K562 (cell line): Measurements from ENCODE around the gene AAGAB. TPM values are rescaled to one million over a fixed set of nuclear protein-coding genes. Genes with fewer than 3 reads are reported as not detected.

Experiments
- ATAC-seq: fragments of 200-7000 bp; cut with Tn5 transposase; 3 replicates; pipeline ENCODE4 v1.9.1; 2020; ENCODE audit warnings: moderate library complexity
- BruUV-seq: library from RNA; stranded (reverse); fragments of 400-500 nt; replicated peaks from 2 replicates; lab custom pipeline; 2021; lab: Mats Ljungman, UMichigan
- CTCF ChIA-PET: fragments of 300-600 bp; formaldehyde crosslinking; extraction: SDS; loops from one replicate; lab custom pipeline; 2021; ENCODE audit warnings: low intra/inter-chr PET ratio; lab: Yijun Ruan, JAX
- POLR2A ChIA-PET: fragments of 300-600, 350-650 bp; sonication (Branson Sonifier 250); formaldehyde crosslinking; extraction: SDS; loops from one replicate; lab custom pipeline; 2021; ENCODE audit warnings: antibody characterized with exemption, inconsistent platforms; lab: Yijun Ruan, JAX
- DNase-seq, 4 experiments: peaks; one replicate each; pipeline versions ENCODE4 v3.0.0 to v3.0.0-alpha.2; 2011 to 2018; ENCODE audit warnings: low spot score in 3 of 4, mixed read lengths in 3 of 4; ENCODE audit errors: extremely low read depth in 1 of 4
- FAIRE-seq: peaks from 2 replicates; lab custom pipeline; 2011; peaks lifted over from hg19 to GRCh38; lab: Jason Lieb, UNC
- H2AFZ ChIP-seq: 2 replicates; pipeline ENCODE4 v1.6.0; 2011; ENCODE audit warnings: low read depth, low read length, control low read depth, inconsistent platforms
- H3K27ac ChIP-seq: fragments of 200-600 bp; 3 replicates; pipeline ENCODE4 v1.8.0; 2011; ENCODE audit warnings: low read depth, mild to moderate bottlenecking, control low read depth, inconsistent platforms, low read length, moderate library complexity, mixed read lengths; ENCODE audit errors: extremely low read depth
- H3K27me3 ChIP-seq, 2 experiments: fragments of 300-600 bp in 1 of 2; 2 replicates in 1 of 2; 3 replicates in 1 of 2; pipeline versions ENCODE4 v1.6.0 to v1.8.0; 2011; ENCODE audit warnings: inconsistent platforms in 2 of 2, low read length in 2 of 2, mild to moderate bottlenecking in 1 of 2, mixed read lengths in 1 of 2, moderate library complexity in 1 of 2; ENCODE audit not compliant: control insufficient read depth in 2 of 2, insufficient read depth in 2 of 2
- H3K36me3 ChIP-seq: fragments of 300-600 bp; 3 replicates; pipeline ENCODE4 v1.8.0; 2011; ENCODE audit warnings: mild to moderate bottlenecking, low read length, inconsistent platforms; ENCODE audit not compliant: control insufficient read depth, insufficient read depth
- H3K4me1 ChIP-seq, 2 experiments: fragments of 200-600 bp in 1 of 2; replicated peaks in 1 of 2; 2 replicates in 1 of 2; 3 replicates in 1 of 2; pipeline versions ENCODE4 v1.5.1 to v1.8.0; 2011; ENCODE audit warnings: inconsistent platforms in 2 of 2, low read length in 2 of 2, mild to moderate bottlenecking in 1 of 2, mixed read lengths in 1 of 2, moderate library complexity in 1 of 2; ENCODE audit not compliant: control insufficient read depth in 2 of 2, insufficient read depth in 2 of 2
- H3K4me2 ChIP-seq: 2 replicates; pipeline ENCODE4 v1.6.1; 2011; ENCODE audit warnings: low read length, control low read depth, inconsistent platforms, mixed read lengths; ENCODE audit not compliant: insufficient read depth
- H3K4me3 ChIP-seq: fragments of 200-600 bp; sonication (generic), shearing (Covaris generic); 2 replicates; pipeline ENCODE4 v1.5.1; 2016; ENCODE audit warnings: control low read depth, inconsistent platforms
- H3K79me2 ChIP-seq: fragments of 200-600 bp; 3 replicates; pipeline ENCODE4 v1.8.0; 2011; ENCODE audit warnings: low read length, inconsistent platforms; ENCODE audit not compliant: control insufficient read depth, insufficient read depth
- H3K9ac ChIP-seq, 2 experiments: 2 replicates each; pipeline versions ENCODE4 v1.6.0 to v1.6.1; 2011; ENCODE audit warnings: low read depth in 2 of 2, low read length in 2 of 2, control low read depth in 1 of 2, inconsistent platforms in 1 of 2, mild to moderate bottlenecking in 1 of 2, mixed read lengths in 1 of 2; ENCODE audit not compliant: insufficient read depth in 1 of 2
- H3K9me1 ChIP-seq: one replicate; pipeline ENCODE4 v1.6.0; 2011; ENCODE audit warnings: inconsistent platforms, mild to moderate bottlenecking, low read length, moderate library complexity; ENCODE audit not compliant: control insufficient read depth, insufficient read depth
- H3K9me3 ChIP-seq: replicated peaks from 2 replicates; pipeline ENCODE4 v1.5.1; 2011; ENCODE audit warnings: low read depth, low read length, inconsistent platforms; ENCODE audit not compliant: control insufficient read depth, insufficient read depth
- H4K20me1 ChIP-seq: replicated peaks from 2 replicates; pipeline ENCODE4 v1.6.1; 2011; ENCODE audit warnings: low read length, inconsistent platforms, mixed read lengths; ENCODE audit not compliant: control insufficient read depth, insufficient read depth
- KDM1A ChIP-seq, 2 experiments: fragments of 450-650 bp; IDR thresholded peaks; 2 replicates each; pipeline ENCODE4 v1.6.1; 2016; ENCODE audit warnings: mild to moderate bottlenecking in 2 of 2
- RCOR1 ChIP-seq, 2 experiments: IDR thresholded peaks; 2 replicates each; pipeline ENCODE4 v1.6.1; 2012; ENCODE audit warnings: low read depth in 2 of 2, low read length in 2 of 2, borderline replicate concordance in 1 of 2, improper control_type of control experiment in 1 of 2
- REST ChIP-seq, 2 experiments: fragments of 450-650 bp; formaldehyde crosslinking in 1 of 2; IDR thresholded peaks; 2 replicates each; pipeline versions ENCODE4 v1.4.0 to v1.6.1; 2014 to 2020; ENCODE audit warnings: mild to moderate bottlenecking in 2 of 2, borderline replicate concordance in 1 of 2, low read depth in 1 of 2
- SMC3 ChIP-seq: conservative IDR thresholded peaks from 2 replicates; pipeline ENCODE4 v1.6.1; 2011; ENCODE audit warnings: low read depth, low read length, improper control_type of control experiment; ENCODE audit not compliant: insufficient read depth
- WGBS: fragments of 100-300 bp; shearing (Covaris generic); methylation state at CpG from one replicate; pipeline ENCODE4 v1.1.6; 2016; ENCODE audit warnings: low coverage, mixed read lengths; ENCODE audit not compliant: insufficient coverage; ENCODE audit errors: missing lambda C conversion rate; 5-methylcytosine and 5-hydroxymethylcytosine counted together
- in situ Hi-C: fragments of 300-500 bp; cut with MboI; formaldehyde crosslinking; loops from 4 replicates; pipeline ENCODE4 v1.15.0; 2018; ENCODE audit warnings: inconsistent platforms, mixed read lengths
- intact Hi-C: fragments of 100-400 bp; cut with micrococcal nuclease; formaldehyde crosslinking; loops from 2 replicates; pipeline ENCODE4 v1.14.2; 2022
- polyA plus RNA-seq, 8 experiments: library from polyadenylated mRNA; depleted of rRNA in 4 of 8; stranded (reverse) in 5 of 8; unstranded in 3 of 8; fragments of >200 nt; fragmentation: Nextera tagmentation in 2 of 8; fragmentation: Illumina TruSeq in 1 of 8; extraction: Ambion mirVana in 2 of 8; extraction: Trizol in 1 of 8; gene quantifications; 2 replicates each; pipeline versions ENCODE4 v1.2.1 to v1.2.3, GENCODE V29; 2011 to 2014; ENCODE audit warnings: inconsistent platforms in 1 of 8, missing spikeins in 1 of 8
- total RNA-seq, 7 experiments: library from RNA; depleted of rRNA in 6 of 7; stranded (reverse); fragments of >200 nt in 6 of 7; fragmentation: Illumina TruSeq in 2 of 7; extraction: Trizol in 2 of 7; gene quantifications; 2 replicates each; pipeline versions ENCODE4 v1.2.1 to v1.2.3, GENCODE V29; 2011 to 2021; ENCODE audit warnings: low replicate concordance in 1 of 7
- TF ChIP-seq, protein P1 (sequence below): fragments of 250-450 bp; sonication (Bioruptor Pico); IDR thresholded peaks from 2 replicates; pipeline ENCODE4 v1.5.0; 2021; ENCODE audit warnings: mild to moderate bottlenecking, borderline replicate concordance

The AAGAB gene
- total and polyA plus RNA-seq, 9 of the 15 experiments (the other 6 are each of a cell fraction or from before 2014, with no cell fraction given): 17.8 to 109 (median 58.3) TPM

DNA sequence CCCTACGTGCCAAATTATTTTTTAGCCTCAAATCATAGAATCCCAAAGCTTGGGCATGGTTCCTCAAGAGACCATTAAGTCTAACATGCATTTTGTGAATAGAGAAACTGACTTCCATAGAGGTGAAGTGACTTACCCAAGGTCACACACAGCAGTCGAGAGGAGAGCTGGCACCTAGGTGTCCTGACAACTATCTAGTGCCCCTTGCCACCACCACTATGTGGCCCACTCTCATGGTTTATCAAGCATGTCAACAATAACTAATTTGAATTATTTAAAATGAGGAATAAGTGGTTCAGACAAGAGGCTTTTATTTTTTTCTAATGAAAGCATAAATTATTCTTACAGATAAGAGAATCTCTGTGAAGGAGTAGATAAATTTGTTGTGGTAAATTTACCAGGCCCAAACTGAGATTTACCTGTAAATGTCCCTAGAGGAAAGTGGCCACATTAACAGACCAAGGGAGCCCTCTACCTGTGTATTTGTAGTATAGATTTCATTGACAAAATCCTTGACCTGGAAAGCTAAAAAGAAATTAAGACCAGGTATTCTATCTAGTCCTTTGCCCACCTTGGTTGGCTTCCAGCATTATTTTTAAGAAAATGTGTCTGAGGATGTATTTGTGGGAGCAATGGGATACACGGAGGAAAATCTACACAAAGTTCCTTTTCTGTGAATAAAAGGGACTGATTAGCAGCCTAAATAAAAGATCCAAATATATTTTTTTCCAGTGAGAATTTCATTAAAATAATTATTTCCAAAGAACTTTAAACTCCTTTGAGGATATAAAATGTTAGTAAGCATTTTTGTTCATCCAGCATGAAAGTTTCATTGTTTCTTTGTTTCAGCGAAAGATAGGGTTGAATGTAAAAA lies 49.3 kb upstream of the AAGAB start:
- DNase-seq: peak; percentile 16 to 61 (median 24)
- Histone ChIP-seq H3K4me2 (no peak overlapping the region), H3K79me2 (no peaks in the 10 kb centered on the region), H3K36me3 (no peaks in the 10 kb centered on the region), H3K27ac (no peak overlapping the region), H4K20me1 (no peaks in the 10 kb centered on the region), H3K9ac (no peak overlapping the region), H3K9me1 (no peaks in the 10 kb centered on the region), H2AFZ (no peak overlapping the region), H3K4me3 (no peak overlapping the region), H3K27me3 (no peaks in the 10 kb centered on the region), H3K4me1 (no peaks in the 10 kb centered on the region), H3K9me3 (no peaks in the 10 kb centered on the region)
- POLR2A ChIA-PET: interaction anchor here (1.0 to 1.1 kb wide), 3 partner anchors 21 to 185 kb away, joined by 3 to 4 read pairs (median 3); no protein-coding TSS in a partner anchor
- peak; percentile 66 for FAIRE-seq
- WGBS: 23% methylated on average over 4 of the region's 4 CpGs
- ATAC-seq: peak; percentile 70; the same call in 2 of the 3 replicates
- in situ Hi-C loops (loop anchor here (5.0 kb wide), 1 partner anchor 356 kb away; no protein-coding TSS in a partner anchor), intact Hi-C loops (loop anchor here (1.0 to 10.0 kb wide), 3 partner anchors 129 to 531 kb away; no protein-coding TSS in a partner anchor)
- no TSS peak for BruUV-seq
- CTCF ChIA-PET: interaction anchor here (1.4 to 4.7 kb wide), 5 partner anchors 63 to 685 kb away, joined by 4 to 50 read pairs (median 8); no protein-coding TSS in a partner anchor
- TF ChIP-seq, protein P1, sequence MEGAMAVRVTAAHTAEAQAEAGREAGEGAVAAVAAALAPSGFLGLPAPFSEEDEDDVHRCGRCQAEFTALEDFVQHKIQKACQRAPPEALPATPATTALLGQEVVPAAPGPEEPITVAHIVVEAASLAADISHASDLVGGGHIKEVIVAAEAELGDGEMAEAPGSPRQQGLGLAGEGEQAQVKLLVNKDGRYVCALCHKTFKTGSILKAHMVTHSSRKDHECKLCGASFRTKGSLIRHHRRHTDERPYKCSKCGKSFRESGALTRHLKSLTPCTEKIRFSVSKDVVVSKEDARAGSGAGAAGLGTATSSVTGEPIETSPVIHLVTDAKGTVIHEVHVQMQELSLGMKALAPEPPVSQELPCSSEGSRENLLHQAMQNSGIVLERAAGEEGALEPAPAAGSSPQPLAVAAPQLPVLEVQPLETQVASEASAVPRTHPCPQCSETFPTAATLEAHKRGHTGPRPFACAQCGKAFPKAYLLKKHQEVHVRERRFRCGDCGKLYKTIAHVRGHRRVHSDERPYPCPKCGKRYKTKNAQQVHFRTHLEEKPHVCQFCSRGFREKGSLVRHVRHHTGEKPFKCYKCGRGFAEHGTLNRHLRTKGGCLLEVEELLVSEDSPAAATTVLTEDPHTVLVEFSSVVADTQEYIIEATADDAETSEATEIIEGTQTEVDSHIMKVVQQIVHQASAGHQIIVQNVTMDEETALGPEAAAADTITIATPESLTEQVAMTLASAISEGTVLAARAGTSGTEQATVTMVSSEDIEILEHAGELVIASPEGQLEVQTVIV (CRISPR knock-in tag): no peak
- peak in 1 of 2 experiments; percentile 25; a peak in 1 of 4 replicates for TF ChIP-seq KDM1A (IDR thresholded peaks at IDR 0.05)
- peak; percentile 87 for TF ChIP-seq REST (IDR thresholded peaks at IDR 0.05; ENCODE audit: borderline replicate concordance)
- no peak for TF ChIP-seq REST (CRISPR knock-in tag; IDR thresholded peaks at IDR 0.05; ENCODE audit: low read depth)
- TF ChIP-seq RCOR1 (IDR thresholded peaks at IDR 0.05; ENCODE audit: borderline replicate concordance in 1 of 2, low read depth in 2 of 2, low read length in 2 of 2): peak in 1 of 2 experiments; percentile 65; a peak in 1 of 4 replicates
- peak; percentile 82 for TF ChIP-seq SMC3
